Ovary (tissue), 9 donors: ENCODE data around the gene OLA1. TPM values are rescaled to one million over a fixed set of nuclear protein-coding genes. Genes with fewer than 3 reads are reported as not detected.

Source experiments
- DNase-seq, 5 donors: peaks; one replicate each; pipeline ENCODE4 v3.0.0-alpha.2; 2019 to 2020
- H3K27ac ChIP-seq, 2 donors: fragments of 200-600 bp; one replicate each; pipeline versions ENCODE4 v1.5.1 to v1.8.0; 2019 to 2022
- H3K27me3 ChIP-seq: fragments of 200-600 bp; one replicate; pipeline ENCODE4 v1.8.0; 2022
- H3K36me3 ChIP-seq: fragments of 200-600 bp; sonication (generic); one replicate; pipeline ENCODE4 v1.5.1; 2019
- H3K4me1 ChIP-seq: one replicate; pipeline ENCODE4 v1.8.1; 2013; ENCODE audit warnings: mild to moderate bottlenecking, moderate library complexity; ENCODE audit not compliant: insufficient read depth
- H3K4me3 ChIP-seq: fragments of 200-600 bp; sonication (generic); one replicate; pipeline ENCODE4 v1.5.1; 2017
- H3K9me3 ChIP-seq, 2 donors: fragments of 200-600 bp in 1 of 2; sonication (generic) in 1 of 2; one replicate each; pipeline versions ENCODE4 v1.5.1 to v1.8.1; 2013 to 2019; ENCODE audit warnings: mild to moderate bottlenecking in 1 of 2, moderate library complexity in 1 of 2
- EP300 ChIP-seq: sonication (generic); formaldehyde crosslinking; IDR thresholded peaks from one replicate; pipeline ENCODE4 v1.6.1; 2017; ENCODE audit warnings: antibody characterized with exemption
- POLR2A ChIP-seq: fragments of 450-650 bp; IDR thresholded peaks from one replicate; pipeline ENCODE4 v1.6.1; 2017; ENCODE audit warnings: antibody characterized with exemption, mild to moderate bottlenecking, moderate library complexity
- WGBS, 3 donors: extraction: QIAGEN DNeasy Blood & Tissue Kit in 1 of 3; methylation state at CpG; one replicate each; pipeline versions ENCODE4 v1.1.5 to v1.1.7; 2013 to 2017; 5-methylcytosine and 5-hydroxymethylcytosine counted together
- intact Hi-C, 4 donors: fragments of 100-400 bp; cut with DNase I; formaldehyde crosslinking; loops; one replicate each; pipeline versions ENCODE4 v1.11.0 to v1.15.1; 2022 to 2023
- polyA plus RNA-seq, 2 donors: library from polyadenylated mRNA; stranded (reverse); fragments of 200-250 nt in 1 of 2; fragments of 350-450 nt in 1 of 2; fragmentation: Illumina TruSeq in 1 of 2; extraction: RNeasy Lipid Tissue Mini Kit (QIAGEN cat#74804) in 1 of 2; gene quantifications; one replicate each; pipeline ENCODE4 v1.2.3, GENCODE V29; 2013 to 2014
- total RNA-seq, 7 donors: library from RNA; depleted of rRNA in 2 of 7; stranded (reverse); fragments of >200 nt in 2 of 7; fragmentation: NEBNext Ultra II Directional in 3 of 7; extraction: Animal tissue kit (Norgen Biotek cat#: 25700) in 3 of 7; gene quantifications; one replicate each; pipeline versions ENCODE4 v1.1.0 to v1.2.4, GENCODE V29; 2016 to 2023
- TF ChIP-seq, protein P1 (sequence below), 3 donors: fragments of 450-650 bp in 2 of 3; fragments of 200-600 bp in 1 of 3; IDR thresholded peaks; one replicate each; pipeline versions ENCODE4 v1.5.1 to v1.8.0; 2016 to 2022; ENCODE audit warnings: antibody characterized with exemption in 3 of 3, mild to moderate bottlenecking in 1 of 3
- donor health status: DM: no; HTN: no; CAD: no; lungs with moderate emphysema.
- donor health status: DM: no; HTN: no; CAD: no.
- donor health status: Bipolar disorder and iron deficiency.
- donor health status: DM: yes; HTN: yes; CAD: no.
- donor health status: DM: no; HTN: no; CAD: no.
- donor health status: DM: yes; HTN: yes; CAD: no.

OLA1 gene
- total and polyA plus RNA-seq, 9 donors: 25.6 to 127 (median 45.2) TPM

- Histone ChIP-seq H3K27me3 (no peaks in the 10 kb centered on the region), H3K4me1 (no peaks in the 10 kb centered on the region), H3K36me3 (no peaks in the 10 kb centered on the region), H3K27ac (no peak overlapping the region), H3K9me3 (no peaks in the 10 kb centered on the region), H3K4me3 (no peak overlapping the region)
- WGBS, 3 donors: 78 to 90% (median 86%) methylated on average over 1 of the region's 1 CpG
- intact Hi-C loops: no loop called here
- TF ChIP-seq, protein P1, sequence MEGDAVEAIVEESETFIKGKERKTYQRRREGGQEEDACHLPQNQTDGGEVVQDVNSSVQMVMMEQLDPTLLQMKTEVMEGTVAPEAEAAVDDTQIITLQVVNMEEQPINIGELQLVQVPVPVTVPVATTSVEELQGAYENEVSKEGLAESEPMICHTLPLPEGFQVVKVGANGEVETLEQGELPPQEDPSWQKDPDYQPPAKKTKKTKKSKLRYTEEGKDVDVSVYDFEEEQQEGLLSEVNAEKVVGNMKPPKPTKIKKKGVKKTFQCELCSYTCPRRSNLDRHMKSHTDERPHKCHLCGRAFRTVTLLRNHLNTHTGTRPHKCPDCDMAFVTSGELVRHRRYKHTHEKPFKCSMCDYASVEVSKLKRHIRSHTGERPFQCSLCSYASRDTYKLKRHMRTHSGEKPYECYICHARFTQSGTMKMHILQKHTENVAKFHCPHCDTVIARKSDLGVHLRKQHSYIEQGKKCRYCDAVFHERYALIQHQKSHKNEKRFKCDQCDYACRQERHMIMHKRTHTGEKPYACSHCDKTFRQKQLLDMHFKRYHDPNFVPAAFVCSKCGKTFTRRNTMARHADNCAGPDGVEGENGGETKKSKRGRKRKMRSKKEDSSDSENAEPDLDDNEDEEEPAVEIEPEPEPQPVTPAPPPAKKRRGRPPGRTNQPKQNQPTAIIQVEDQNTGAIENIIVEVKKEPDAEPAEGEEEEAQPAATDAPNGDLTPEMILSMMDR (IDR thresholded peaks at IDR 0.05): no peak
- TF ChIP-seq EP300 (no peak), POLR2A (no peak)
- DNase-seq: no peak
These were observed 139.8 kb downstream of the OLA1 start for GRCh38 chr2:174108579-174108978.

DNA sequence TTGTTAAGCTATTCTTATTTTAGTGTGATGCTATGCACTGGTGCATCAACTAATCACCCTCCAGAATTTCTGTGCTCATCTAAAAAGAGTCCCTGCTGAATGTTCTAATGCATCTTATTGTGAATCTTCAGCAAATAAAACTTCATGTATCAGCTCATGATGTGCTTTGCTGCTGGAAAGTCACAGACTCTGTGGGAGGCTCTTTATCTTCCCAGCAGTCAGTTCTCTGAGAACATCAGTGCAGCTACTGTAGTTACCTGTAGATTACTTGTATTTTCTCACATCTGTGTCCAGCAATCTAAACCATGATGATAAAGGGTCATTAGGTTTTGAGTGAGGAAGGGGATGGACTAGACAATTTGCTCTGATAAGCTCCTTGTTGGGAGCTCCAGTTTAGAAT is 141.6 kb downstream of the OLA1 start:
- Histone ChIP-seq H3K27me3 (no peaks in the 10 kb centered on the region), H3K4me3 (no peak overlapping the region), H3K9me3 (no peaks in the 10 kb centered on the region), H3K27ac (no peak overlapping the region), H3K36me3 (no peaks in the 10 kb centered on the region), H3K4me1 (no peaks in the 10 kb centered on the region)
- DNase-seq: no peak
- intact Hi-C loops: no loop called here
- TF ChIP-seq, protein P1 (IDR thresholded peaks at IDR 0.05): no peak
- TF ChIP-seq EP300: no peak
- TF ChIP-seq POLR2A: no peak

DNA sequence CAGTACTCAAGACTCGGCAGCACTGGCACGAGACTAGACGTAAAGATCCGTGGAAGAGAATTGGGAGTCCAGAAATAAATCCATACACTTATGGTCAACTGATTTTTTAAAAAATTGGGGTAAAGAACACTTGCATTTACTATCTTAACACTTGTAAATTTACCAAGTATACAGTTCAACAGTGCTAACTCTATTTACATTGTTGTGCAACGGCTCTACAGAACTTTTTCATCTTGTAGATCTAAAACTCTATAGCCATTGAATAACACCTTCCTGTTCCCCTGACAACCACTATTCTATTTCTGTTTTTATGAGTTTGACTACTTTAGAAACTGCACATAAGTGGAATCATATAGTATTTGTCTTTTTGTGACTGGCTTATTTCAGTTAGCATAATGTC is 153.8 kb downstream of the OLA1 start:
- TF ChIP-seq POLR2A: no peak
- no peak for TF ChIP-seq EP300
- TF ChIP-seq, protein P1 (IDR thresholded peaks at IDR 0.05): no peak
- H3K36me3 ChIP-seq: no peaks in the 10 kb centered on the region
- H3K4me1 ChIP-seq: no peaks in the 10 kb centered on the region
- H3K9me3 ChIP-seq: no peaks in the 10 kb centered on the region
- WGBS, 3 donors: 93% methylated on average over 5 of the region's 5 CpGs
- H3K27me3 ChIP-seq: no peaks in the 10 kb centered on the region
- no peak overlapping the region for H3K27ac ChIP-seq
- DNase-seq: no peak
- no peak overlapping the region for H3K4me3 ChIP-seq
- intact Hi-C loops: no loop called here

DNA sequence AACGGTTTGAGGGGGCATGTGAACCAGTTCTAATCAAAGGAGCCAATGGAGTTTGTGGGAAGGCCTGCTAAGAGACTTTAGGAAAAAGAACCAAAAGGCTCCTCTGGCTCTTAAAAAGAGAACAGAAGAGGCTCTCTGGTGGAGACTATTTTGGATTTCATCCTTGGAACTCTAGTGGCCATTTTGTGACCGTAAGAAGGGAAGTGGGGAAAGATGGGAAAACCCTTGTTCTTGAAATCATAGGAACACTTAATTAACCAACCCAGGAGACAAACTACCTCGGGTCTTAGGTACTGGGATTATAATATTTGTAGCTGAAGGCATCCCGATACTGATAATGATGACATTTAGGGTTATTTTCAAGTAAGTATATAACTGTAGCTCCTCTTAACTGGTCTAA is 157.9 kb downstream of the OLA1 start:
- H3K9me3 ChIP-seq: no peaks in the 10 kb centered on the region
- intact Hi-C loops: no loop called here
- H3K27ac ChIP-seq: no peak overlapping the region

More for the DNA sequence above, 157.9 kb downstream of the OLA1 start:
- Histone ChIP-seq H3K4me3 (no peak overlapping the region), H3K36me3 (no peaks in the 10 kb centered on the region), H3K4me1 (no peaks in the 10 kb centered on the region), H3K27me3 (no peaks in the 10 kb centered on the region)
- 89 to 91% (median 90%) methylated on average over 4 of the region's 4 CpGs for WGBS, 3 donors
- TF ChIP-seq POLR2A: no peak
- TF ChIP-seq EP300: no peak
- TF ChIP-seq, protein P1 (IDR thresholded peaks at IDR 0.05): no peak
- DNase-seq: no peak
